H9 (cell line): ENCODE measurements around the gene EHHADH. TPM values are rescaled to one million over a fixed set of nuclear protein-coding genes. Genes with fewer than 3 reads are reported as not detected.

Experiments
- DNase-seq: peaks from one replicate; pipeline ENCODE4 v3.0.0-alpha.2; 2017
- H2AFZ ChIP-seq: one replicate; pipeline ENCODE4 v1.6.1; 2013; ENCODE audit warnings: mild to moderate bottlenecking, low read length, control low read depth, moderate library complexity
- H2AK5ac ChIP-seq: 2 replicates; pipeline ENCODE4 v1.6.1; 2013; ENCODE audit warnings: low read length, control low read depth, mixed read lengths; ENCODE audit not compliant: insufficient read length
- H2BK120ac ChIP-seq: one replicate; pipeline ENCODE4 v1.6.1; 2013; ENCODE audit warnings: low read depth, mild to moderate bottlenecking, low read length, control low read depth, inconsistent platforms; ENCODE audit not compliant: poor library complexity, severe bottlenecking
- H2BK12ac ChIP-seq: 2 replicates; pipeline ENCODE4 v1.6.1; 2013; ENCODE audit warnings: low read length, control low read depth, mixed read lengths, low read depth; ENCODE audit not compliant: insufficient read length
- H2BK15ac ChIP-seq: 2 replicates; pipeline ENCODE4 v1.6.1; 2013; ENCODE audit warnings: low read depth, low read length, control low read depth
- H2BK20ac ChIP-seq: one replicate; pipeline ENCODE4 v1.6.1; 2013; ENCODE audit warnings: low read depth, mild to moderate bottlenecking, low read length, control low read depth, inconsistent platforms; ENCODE audit not compliant: poor library complexity, severe bottlenecking
- H2BK5ac ChIP-seq: 2 replicates; pipeline ENCODE4 v1.6.1; 2013; ENCODE audit warnings: low read length, control low read depth, mixed read lengths; ENCODE audit not compliant: insufficient read length
- H3K14ac ChIP-seq: 2 replicates; pipeline ENCODE4 v1.6.1; 2013; ENCODE audit warnings: low read length, control low read depth; ENCODE audit not compliant: insufficient read depth
- H3K18ac ChIP-seq: 2 replicates; pipeline ENCODE4 v1.6.1; 2013; ENCODE audit warnings: low read depth, mild to moderate bottlenecking, mixed read lengths, low read length, control low read depth; ENCODE audit not compliant: insufficient read length
- H3K23ac ChIP-seq: 2 replicates; pipeline ENCODE4 v1.6.1; 2013; ENCODE audit warnings: low read length, control low read depth, mixed read lengths, low read depth; ENCODE audit not compliant: insufficient read length
- H3K23me2 ChIP-seq: 2 replicates; pipeline ENCODE4 v1.6.1; 2013; ENCODE audit warnings: low read depth, mild to moderate bottlenecking, mixed read lengths, low read length, control low read depth; ENCODE audit not compliant: insufficient read length, poor library complexity, severe bottlenecking
- H3K27ac ChIP-seq: 2 replicates; pipeline ENCODE4 v1.5.1; 2013; ENCODE audit warnings: low read length, control low read depth, mixed read lengths, low read depth; ENCODE audit not compliant: insufficient read length
- H3K27me3 ChIP-seq: 2 replicates; pipeline ENCODE4 v1.6.1; 2013; ENCODE audit warnings: low read length, control low read depth, inconsistent platforms; ENCODE audit not compliant: insufficient read depth
- H3K4ac ChIP-seq: 2 replicates; pipeline ENCODE4 v1.6.1; 2013; ENCODE audit warnings: low read depth, mild to moderate bottlenecking, control low read depth, inconsistent platforms, low read length, moderate library complexity
- H3K4me1 ChIP-seq: 2 replicates; pipeline ENCODE4 v1.6.1; 2013; ENCODE audit warnings: low read length, control low read depth, inconsistent platforms; ENCODE audit not compliant: insufficient read depth
- H3K4me2 ChIP-seq: 2 replicates; pipeline ENCODE4 v1.6.1; 2013; ENCODE audit warnings: low read length, control low read depth, mixed read lengths; ENCODE audit not compliant: insufficient read length, insufficient read depth
- H3K56ac ChIP-seq: 2 replicates; pipeline ENCODE4 v1.6.1; 2013; ENCODE audit warnings: low read depth, mild to moderate bottlenecking, mixed read lengths, low read length, control low read depth; ENCODE audit not compliant: insufficient read length
- H3K79me1 ChIP-seq: 2 replicates; pipeline ENCODE4 v1.6.1; 2013; ENCODE audit warnings: low read depth, mild to moderate bottlenecking, moderate library complexity, low read length, control low read depth, inconsistent platforms; ENCODE audit not compliant: insufficient read depth, poor library complexity, severe bottlenecking
- H3K79me2 ChIP-seq: 2 replicates; pipeline ENCODE4 v1.6.1; 2013; ENCODE audit warnings: low read length, control low read depth, inconsistent platforms; ENCODE audit not compliant: insufficient read depth
- H3K9ac ChIP-seq: 2 replicates; pipeline ENCODE4 v1.6.1; 2013; ENCODE audit warnings: low read length, control low read depth, mixed read lengths; ENCODE audit not compliant: insufficient read length; ENCODE audit errors: extremely low read depth
- H3K9me3 ChIP-seq: one replicate; pipeline ENCODE4 v1.6.1; 2013; ENCODE audit warnings: low read depth, low read length, inconsistent platforms; ENCODE audit not compliant: control insufficient read depth
- H3T11ph ChIP-seq: one replicate; pipeline ENCODE4 v1.6.1; 2013; ENCODE audit warnings: mild to moderate bottlenecking, low read length, control low read depth, inconsistent platforms
- H4K20me1 ChIP-seq: one replicate; pipeline ENCODE4 v1.6.1; 2013; ENCODE audit not compliant: control insufficient read depth, insufficient read length, insufficient read depth
- H4K5ac ChIP-seq: 2 replicates; pipeline ENCODE4 v1.6.1; 2013; ENCODE audit warnings: low read depth, mild to moderate bottlenecking, mixed read lengths, low read length, control low read depth; ENCODE audit not compliant: insufficient read length
- H4K8ac ChIP-seq: replicated peaks from 2 replicates; pipeline ENCODE4 v1.6.1; 2013; ENCODE audit warnings: low read length, control low read depth, mixed read lengths, low read depth; ENCODE audit not compliant: insufficient read length
- H4K91ac ChIP-seq: 2 replicates; pipeline ENCODE4 v1.6.1; 2013; ENCODE audit warnings: low read depth, mild to moderate bottlenecking, moderate library complexity, mixed read lengths, low read length, control low read depth; ENCODE audit not compliant: insufficient read length
- H3K27ac Mint-ChIP-seq, 3 experiments: 2 replicates in 2 of 3; 3 replicates in 1 of 3; pipeline ENCODE4 v1.8.0; 2020 to 2021; ENCODE audit warnings: mixed read lengths in 3 of 3, mild to moderate bottlenecking in 1 of 3, moderate library complexity in 1 of 3
- H3K27me3 Mint-ChIP-seq: 2 replicates; pipeline ENCODE4 v1.8.0; 2021; ENCODE audit warnings: low read depth, mild to moderate bottlenecking, moderate library complexity, mixed read lengths
- H3K36me3 Mint-ChIP-seq, 3 experiments: 2 replicates in 2 of 3; 3 replicates in 1 of 3; pipeline ENCODE4 v1.8.0; 2020 to 2021; ENCODE audit warnings: low read depth in 3 of 3, mixed read lengths in 3 of 3; ENCODE audit not compliant: insufficient read depth in 1 of 3
- H3K4me1 Mint-ChIP-seq, 2 experiments: 2 replicates each; pipeline ENCODE4 v1.8.0; 2020; ENCODE audit warnings: mixed read lengths in 2 of 2
- H3K4me3 Mint-ChIP-seq, 2 experiments: 2 replicates in 1 of 2; 3 replicates in 1 of 2; pipeline ENCODE4 v1.8.0; 2020 to 2021; ENCODE audit warnings: mild to moderate bottlenecking in 2 of 2, mixed read lengths in 2 of 2, moderate library complexity in 1 of 2
- H3K9me3 Mint-ChIP-seq, 2 experiments: 2 replicates in 1 of 2; 3 replicates in 1 of 2; pipeline ENCODE4 v1.8.0; 2020; ENCODE audit warnings: mild to moderate bottlenecking in 2 of 2, mixed read lengths in 2 of 2, moderate library complexity in 1 of 2
- CTCF ChIP-seq: fragments of 200-600 bp; sonication (generic); conservative IDR thresholded peaks from 3 replicates; pipeline ENCODE4 v1.8.0; 2021; ENCODE audit warnings: antibody characterized with exemption, mild to moderate bottlenecking
- total RNA-seq: library from RNA; stranded (reverse); gene quantifications from 2 replicates; pipeline ENCODE4 v1.2.1, GENCODE V29; 2021

EHHADH gene
- total RNA-seq, 1 experiment from 2014 or later = 2.1 TPM

- Histone ChIP-seq H3K56ac (no peak overlapping the region), H4K5ac (no peak overlapping the region), H4K20me1 (no peaks in the 10 kb centered on the region), H3T11ph (no peak overlapping the region), H2BK20ac (no peak overlapping the region), H2BK5ac (no peak overlapping the region), H3K27me3 (no peaks in the 10 kb centered on the region), H2AK5ac (no peak overlapping the region), H3K4ac (no peak overlapping the region), H3K23ac (no peak overlapping the region), H2BK12ac (no peak overlapping the region), H2BK15ac (no peak overlapping the region), H3K14ac (no peak overlapping the region), H3K9ac (no peak overlapping the region), H3K4me2 (no peak overlapping the region), H3K79me2 (no peaks in the 10 kb centered on the region), H3K27ac (no peak overlapping the region), H3K23me2 (peaks cover 4% of the 10 kb centered on the region), H2BK120ac (no peak overlapping the region), H3K9me3 (no peaks in the 10 kb centered on the region), H3K79me1 (no peaks in the 10 kb centered on the region), H4K8ac (no peak overlapping the region), H2AFZ (no peak overlapping the region), H3K4me1 (no peaks in the 10 kb centered on the region), H3K18ac (no peak overlapping the region), H4K91ac (no peak overlapping the region)
- TF ChIP-seq CTCF = no peak
- peaks cover 0 to 5% of the 10 kb centered on the region in 2 experiments; a peak in 1 of 5 replicates for H3K9me3 Mint-ChIP-seq
- H3K27me3 Mint-ChIP-seq = peaks cover 4% of the 10 kb centered on the region
- peaks cover 0 to 2% (median 0%) of the 10 kb centered on the region in 3 experiments; a peak in 1 of 7 replicates for H3K36me3 Mint-ChIP-seq
- H3K4me3 Mint-ChIP-seq = no peak overlapping the region
- no peak overlapping the region for H3K27ac Mint-ChIP-seq
- H3K4me1 Mint-ChIP-seq = peaks cover 5 to 8% of the 10 kb centered on the region in 2 experiments; a peak in 3 of 4 replicates
- no peak for DNase-seq
Measured at GRCh38 chr3:185250247-185250646, 3.6 kb downstream of the EHHADH start.
